SK-N-SH treated with all-trans-retinoic acid at 6 μM for 48 hours (cell line): ENCODE data around the gene ECE1.

Experiments
- ATAC-seq: fragments of 200-7000 bp; cut with Tn5 transposase; 3 replicates; pipeline ENCODE4 v1.9.1; 2020; ENCODE audit warnings: mild to moderate bottlenecking, moderate library complexity
- ARNTL ChIP-seq: fragments of 450-650 bp; formaldehyde crosslinking; IDR thresholded peaks from 2 replicates; pipeline ENCODE4 v1.5.0; 2020; ENCODE audit warnings: low read depth, mild to moderate bottlenecking, moderate library complexity, borderline replicate concordance
- BACH2 ChIP-seq: fragments of 250-450 bp; sonication (Bioruptor Pico); IDR thresholded peaks from 2 replicates; pipeline ENCODE4 v1.9.0; 2021; ENCODE audit warnings: mild to moderate bottlenecking, borderline replicate concordance
- ESRRG ChIP-seq: fragments of 250-450 bp; sonication (Bioruptor Pico); IDR thresholded peaks from 2 replicates; pipeline ENCODE4 v1.6.1; 2021; ENCODE audit warnings: mild to moderate bottlenecking
- ISL1 ChIP-seq: fragments of 250-450 bp; sonication (Bioruptor Pico); IDR thresholded peaks from 2 replicates; pipeline ENCODE4 v2.1.2; 2022; ENCODE audit warnings: mild to moderate bottlenecking, moderate library complexity
- OSR1 ChIP-seq: fragments of 250-450 bp; sonication (Bioruptor Pico); IDR thresholded peaks from 2 replicates; pipeline ENCODE4 v1.8.0; 2022; ENCODE audit warnings: moderate library complexity, mild to moderate bottlenecking, inconsistent platforms
- PPARA ChIP-seq: fragments of 250-450 bp; sonication (Bioruptor Pico); IDR thresholded peaks from 2 replicates; pipeline ENCODE4 v1.5.0; 2020; ENCODE audit warnings: mild to moderate bottlenecking, borderline replicate concordance
- RARB ChIP-seq: fragments of 250-450 bp; sonication (Bioruptor Pico); IDR thresholded peaks from 2 replicates; pipeline ENCODE4 v1.8.0; 2021; ENCODE audit warnings: mild to moderate bottlenecking, moderate library complexity
- SNAI2 ChIP-seq: fragments of 250-450 bp; sonication (Bioruptor Pico); IDR thresholded peaks from 2 replicates; pipeline ENCODE4 v1.5.0; 2020; ENCODE audit warnings: mild to moderate bottlenecking, moderate library complexity
- TCF4 ChIP-seq: fragments of 250-450 bp; sonication (Bioruptor Pico); IDR thresholded peaks from 2 replicates; pipeline ENCODE4 v1.8.0; 2021; ENCODE audit warnings: mild to moderate bottlenecking, moderate library complexity, borderline replicate concordance
- TOX ChIP-seq: fragments of 250-450 bp; sonication (Bioruptor Pico); IDR thresholded peaks from 2 replicates; pipeline ENCODE4 v1.8.0; 2021; ENCODE audit warnings: mild to moderate bottlenecking, moderate library complexity, borderline replicate concordance
- ZFP3 ChIP-seq: fragments of 250-450 bp; sonication (Bioruptor Pico); IDR thresholded peaks from 2 replicates; pipeline ENCODE4 v1.5.0; 2020; ENCODE audit warnings: mild to moderate bottlenecking, moderate library complexity
- ZNF565 ChIP-seq: fragments of 450-650 bp; formaldehyde crosslinking; conservative IDR thresholded peaks from 2 replicates; pipeline ENCODE4 v1.5.0; 2020; ENCODE audit warnings: low read depth, mild to moderate bottlenecking, moderate library complexity
- ZNF8 ChIP-seq: fragments of 450-650 bp; formaldehyde crosslinking; IDR thresholded peaks from 2 replicates; pipeline ENCODE4 v1.5.0; 2020; ENCODE audit warnings: mild to moderate bottlenecking, moderate library complexity
- TF ChIP-seq, protein P1 (sequence below): fragments of 250-450 bp; sonication (Bioruptor Pico); IDR thresholded peaks from 2 replicates; pipeline ENCODE4 v1.8.0; 2020; ENCODE audit warnings: mild to moderate bottlenecking, moderate library complexity, borderline replicate concordance
- TF ChIP-seq, protein P2 (sequence below): fragments of 250-450 bp; sonication (Bioruptor Pico); IDR thresholded peaks from 2 replicates; pipeline ENCODE4 v1.5.0; 2020; ENCODE audit warnings: mild to moderate bottlenecking, moderate library complexity
- TF ChIP-seq, protein P3 (sequence below): fragments of 250-450 bp; sonication (Bioruptor Pico); IDR thresholded peaks from 2 replicates; pipeline ENCODE4 v1.8.0; 2021; ENCODE audit warnings: low read depth, mild to moderate bottlenecking, moderate library complexity, borderline replicate concordance
- TF ChIP-seq, protein P4 (sequence below): fragments of 250-450 bp; sonication (Bioruptor Pico); IDR thresholded peaks from 2 replicates; pipeline ENCODE4 v1.5.1; 2021; ENCODE audit warnings: mild to moderate bottlenecking, moderate library complexity

The ECE1 gene

DNA sequence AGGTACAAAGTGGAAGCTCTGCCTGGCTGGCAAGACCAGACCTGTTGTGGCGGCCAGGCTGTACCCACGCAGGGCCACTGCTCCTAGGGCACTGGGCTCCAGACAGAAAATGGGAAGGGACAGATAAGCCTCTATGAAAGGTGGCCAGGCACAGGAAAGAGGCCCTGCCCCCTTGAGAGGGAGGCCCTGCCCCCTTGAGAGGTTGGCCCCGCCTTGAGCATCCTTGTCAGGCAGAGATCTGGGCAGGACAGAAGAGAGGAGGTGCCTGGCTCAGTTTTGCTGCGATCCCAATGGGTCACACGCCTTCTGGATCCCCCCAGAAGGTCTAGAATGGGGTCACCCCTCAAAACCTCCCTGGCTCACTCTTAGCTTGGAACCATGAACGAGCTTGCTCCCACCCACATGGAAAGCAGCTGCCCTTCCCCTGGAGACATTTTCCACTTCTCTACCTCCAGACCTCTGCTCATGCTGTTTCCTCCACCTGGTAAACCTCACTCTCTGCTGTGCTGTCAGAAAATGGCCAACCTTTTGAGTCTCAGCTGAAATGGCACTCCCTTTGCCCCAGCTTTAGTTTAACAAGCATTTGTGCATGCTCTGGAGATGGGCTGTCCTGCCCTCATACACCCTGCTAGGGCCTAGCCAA lies 17.5 kb upstream of the ECE1 start:
- peak; percentile 60 for ATAC-seq

GRCh38 chr1:21307210-21307609 lies 16.9 kb upstream of the ECE1 start:
- ATAC-seq, result no peak
- TF ChIP-seq ZNF565 (no peak), OSR1 (CRISPR knock-in tag) (no peak)
- TF ChIP-seq, protein P1, sequence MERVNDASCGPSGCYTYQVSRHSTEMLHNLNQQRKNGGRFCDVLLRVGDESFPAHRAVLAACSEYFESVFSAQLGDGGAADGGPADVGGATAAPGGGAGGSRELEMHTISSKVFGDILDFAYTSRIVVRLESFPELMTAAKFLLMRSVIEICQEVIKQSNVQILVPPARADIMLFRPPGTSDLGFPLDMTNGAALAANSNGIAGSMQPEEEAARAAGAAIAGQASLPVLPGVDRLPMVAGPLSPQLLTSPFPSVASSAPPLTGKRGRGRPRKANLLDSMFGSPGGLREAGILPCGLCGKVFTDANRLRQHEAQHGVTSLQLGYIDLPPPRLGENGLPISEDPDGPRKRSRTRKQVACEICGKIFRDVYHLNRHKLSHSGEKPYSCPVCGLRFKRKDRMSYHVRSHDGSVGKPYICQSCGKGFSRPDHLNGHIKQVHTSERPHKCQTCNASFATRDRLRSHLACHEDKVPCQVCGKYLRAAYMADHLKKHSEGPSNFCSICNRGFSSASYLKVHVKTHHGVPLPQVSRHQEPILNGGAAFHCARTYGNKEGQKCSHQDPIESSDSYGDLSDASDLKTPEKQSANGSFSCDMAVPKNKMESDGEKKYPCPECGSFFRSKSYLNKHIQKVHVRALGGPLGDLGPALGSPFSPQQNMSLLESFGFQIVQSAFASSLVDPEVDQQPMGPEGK (CRISPR knock-in tag), result no peak

More for the DNA sequence above, 17.5 kb upstream of the ECE1 start:
- TF ChIP-seq, protein P2, sequence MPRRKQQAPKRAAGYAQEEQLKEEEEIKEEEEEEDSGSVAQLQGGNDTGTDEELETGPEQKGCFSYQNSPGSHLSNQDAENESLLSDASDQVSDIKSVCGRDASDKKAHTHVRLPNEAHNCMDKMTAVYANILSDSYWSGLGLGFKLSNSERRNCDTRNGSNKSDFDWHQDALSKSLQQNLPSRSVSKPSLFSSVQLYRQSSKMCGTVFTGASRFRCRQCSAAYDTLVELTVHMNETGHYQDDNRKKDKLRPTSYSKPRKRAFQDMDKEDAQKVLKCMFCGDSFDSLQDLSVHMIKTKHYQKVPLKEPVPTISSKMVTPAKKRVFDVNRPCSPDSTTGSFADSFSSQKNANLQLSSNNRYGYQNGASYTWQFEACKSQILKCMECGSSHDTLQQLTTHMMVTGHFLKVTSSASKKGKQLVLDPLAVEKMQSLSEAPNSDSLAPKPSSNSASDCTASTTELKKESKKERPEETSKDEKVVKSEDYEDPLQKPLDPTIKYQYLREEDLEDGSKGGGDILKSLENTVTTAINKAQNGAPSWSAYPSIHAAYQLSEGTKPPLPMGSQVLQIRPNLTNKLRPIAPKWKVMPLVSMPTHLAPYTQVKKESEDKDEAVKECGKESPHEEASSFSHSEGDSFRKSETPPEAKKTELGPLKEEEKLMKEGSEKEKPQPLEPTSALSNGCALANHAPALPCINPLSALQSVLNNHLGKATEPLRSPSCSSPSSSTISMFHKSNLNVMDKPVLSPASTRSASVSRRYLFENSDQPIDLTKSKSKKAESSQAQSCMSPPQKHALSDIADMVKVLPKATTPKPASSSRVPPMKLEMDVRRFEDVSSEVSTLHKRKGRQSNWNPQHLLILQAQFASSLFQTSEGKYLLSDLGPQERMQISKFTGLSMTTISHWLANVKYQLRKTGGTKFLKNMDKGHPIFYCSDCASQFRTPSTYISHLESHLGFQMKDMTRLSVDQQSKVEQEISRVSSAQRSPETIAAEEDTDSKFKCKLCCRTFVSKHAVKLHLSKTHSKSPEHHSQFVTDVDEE (CRISPR knock-in tag), result peak; percentile 12; the same call in 1 of the 2 replicates
- TF ChIP-seq ZFP3 (CRISPR knock-in tag), result no peak

GRCh38 chr1:21305900-21306189 lies 15.6 kb upstream of the ECE1 start:
- TF ChIP-seq TCF4 (CRISPR knock-in tag) (no peak), OSR1 (CRISPR knock-in tag) (no peak), SNAI2 (CRISPR knock-in tag) (no peak), ISL1 (CRISPR knock-in tag) (no peak), ZNF8 (CRISPR knock-in tag) (no peak), PPARA (no peak), ESRRG (CRISPR knock-in tag) (no peak), TOX (CRISPR knock-in tag) (no peak), BACH2 (CRISPR knock-in tag) (no peak), RARB (no peak), ARNTL (CRISPR knock-in tag) (no peak)
- TF ChIP-seq, protein P1 (CRISPR knock-in tag), result no peak
- TF ChIP-seq, protein P3, sequence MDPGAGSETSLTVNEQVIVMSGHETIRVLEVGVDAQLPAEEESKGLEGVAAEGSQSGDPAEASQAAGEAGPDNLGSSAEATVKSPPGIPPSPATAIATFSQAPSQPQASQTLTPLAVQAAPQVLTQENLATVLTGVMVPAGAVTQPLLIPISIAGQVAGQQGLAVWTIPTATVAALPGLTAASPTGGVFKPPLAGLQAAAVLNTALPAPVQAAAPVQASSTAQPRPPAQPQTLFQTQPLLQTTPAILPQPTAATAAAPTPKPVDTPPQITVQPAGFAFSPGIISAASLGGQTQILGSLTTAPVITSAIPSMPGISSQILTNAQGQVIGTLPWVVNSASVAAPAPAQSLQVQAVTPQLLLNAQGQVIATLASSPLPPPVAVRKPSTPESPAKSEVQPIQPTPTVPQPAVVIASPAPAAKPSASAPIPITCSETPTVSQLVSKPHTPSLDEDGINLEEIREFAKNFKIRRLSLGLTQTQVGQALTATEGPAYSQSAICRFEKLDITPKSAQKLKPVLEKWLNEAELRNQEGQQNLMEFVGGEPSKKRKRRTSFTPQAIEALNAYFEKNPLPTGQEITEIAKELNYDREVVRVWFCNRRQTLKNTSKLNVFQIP (CRISPR knock-in tag), result no peak
- no peak for ATAC-seq

DNA sequence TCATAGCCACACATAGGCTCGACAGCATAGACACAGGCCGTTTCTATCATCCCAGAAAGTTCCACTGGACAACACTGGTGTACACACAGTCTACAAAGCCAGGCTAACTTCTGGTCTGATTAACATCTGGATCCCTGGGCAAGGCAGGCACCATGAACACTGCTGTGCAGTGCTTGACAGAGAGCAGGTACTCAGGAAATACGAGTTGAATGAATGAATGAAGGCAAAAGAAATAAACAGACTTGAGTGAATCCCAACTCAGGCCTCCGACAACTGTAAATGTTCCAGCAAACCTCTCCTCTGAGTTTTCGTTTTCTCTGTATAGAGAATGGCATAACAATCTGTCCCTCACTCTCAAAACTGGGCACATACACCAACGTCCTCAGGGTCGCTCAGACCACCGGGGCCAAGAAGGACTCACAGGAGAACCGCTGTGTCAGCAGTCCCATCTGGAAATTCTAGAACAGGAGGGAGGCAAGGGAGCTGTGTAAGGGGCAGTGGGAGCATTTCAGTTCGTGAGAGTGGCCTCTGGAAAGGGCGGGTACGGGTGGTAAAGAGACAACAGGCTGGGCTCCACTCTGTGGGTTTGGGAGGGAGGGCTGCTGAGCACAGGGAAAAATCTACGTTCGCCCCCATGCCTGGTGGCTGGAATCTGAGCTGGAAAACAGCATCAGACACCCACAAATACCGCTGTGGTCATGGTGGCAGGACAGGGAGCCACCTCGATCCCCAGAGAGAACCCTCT lies 15.1 kb upstream of the ECE1 start:
- ATAC-seq, result no peak
- TF ChIP-seq, protein P4, sequence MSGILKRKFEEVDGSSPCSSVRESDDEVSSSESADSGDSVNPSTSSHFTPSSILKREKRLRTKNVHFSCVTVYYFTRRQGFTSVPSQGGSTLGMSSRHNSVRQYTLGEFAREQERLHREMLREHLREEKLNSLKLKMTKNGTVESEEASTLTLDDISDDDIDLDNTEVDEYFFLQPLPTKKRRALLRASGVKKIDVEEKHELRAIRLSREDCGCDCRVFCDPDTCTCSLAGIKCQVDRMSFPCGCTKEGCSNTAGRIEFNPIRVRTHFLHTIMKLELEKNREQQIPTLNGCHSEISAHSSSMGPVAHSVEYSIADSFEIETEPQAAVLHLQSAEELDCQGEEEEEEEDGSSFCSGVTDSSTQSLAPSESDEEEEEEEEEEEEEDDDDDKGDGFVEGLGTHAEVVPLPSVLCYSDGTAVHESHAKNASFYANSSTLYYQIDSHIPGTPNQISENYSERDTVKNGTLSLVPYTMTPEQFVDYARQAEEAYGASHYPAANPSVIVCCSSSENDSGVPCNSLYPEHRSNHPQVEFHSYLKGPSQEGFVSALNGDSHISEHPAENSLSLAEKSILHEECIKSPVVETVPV (CRISPR knock-in tag), result no peak
- TF ChIP-seq, protein P1 (CRISPR knock-in tag), result no peak
- TF ChIP-seq, protein P2 (CRISPR knock-in tag), result no peak
- TF ChIP-seq ZNF565 (no peak), ZFP3 (CRISPR knock-in tag) (no peak), ISL1 (CRISPR knock-in tag) (no peak), ZNF8 (CRISPR knock-in tag) (no peak), ESRRG (CRISPR knock-in tag) (no peak), BACH2 (CRISPR knock-in tag) (no peak), RARB (no peak)
